Jurkat, Clone E6-1 (cell line): ENCODE results near the gene ZNF827.

ENCODE experiments used
- DNase-seq: peaks from one replicate; pipeline ENCODE4 v3.0.0-alpha.2; 2011; ENCODE audit warnings: low read depth, low spot score
- H3K4me3 ChIP-seq: 2 replicates; pipeline ENCODE4 v1.5.1; 2011; ENCODE audit warnings: mild to moderate bottlenecking, low read length, control low read depth, moderate library complexity

ZNF827 gene

DNA sequence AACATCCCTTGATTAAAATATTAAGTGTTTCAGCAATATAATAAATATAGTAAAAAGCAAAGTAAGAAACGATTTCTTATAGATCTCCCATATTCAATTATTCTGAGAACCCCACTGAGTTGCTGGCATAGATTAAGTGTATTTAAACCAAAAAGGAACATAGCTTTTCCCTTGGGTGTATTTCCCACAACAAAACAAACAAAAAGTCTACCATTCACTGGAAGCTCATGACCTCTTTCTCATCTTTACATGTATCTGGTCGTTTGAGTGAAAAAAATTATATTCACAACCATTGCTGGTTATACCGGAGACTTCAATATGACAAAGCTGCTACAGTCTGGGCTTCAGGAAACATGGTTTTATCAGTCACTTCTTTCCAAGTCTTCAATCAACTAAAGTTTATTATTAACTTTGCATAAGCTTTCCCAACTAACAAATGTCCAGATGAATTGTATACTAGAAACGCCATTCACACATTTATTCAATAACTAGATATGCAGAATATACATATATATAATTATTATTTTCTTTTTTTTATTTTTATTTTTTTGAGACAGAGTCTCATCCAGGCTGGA lies 38.6 kb downstream of the ZNF827 start:
- DNase-seq: no peak

GRCh38 chr4:145898926-145899531 lies 39.6 kb downstream of the ZNF827 start:
- DNase-seq: no peak
- H3K4me3 ChIP-seq: no peak overlapping the region

More for the DNA sequence above, 38.6 kb downstream of the ZNF827 start:
- H3K4me3 ChIP-seq: no peak overlapping the region

DNA sequence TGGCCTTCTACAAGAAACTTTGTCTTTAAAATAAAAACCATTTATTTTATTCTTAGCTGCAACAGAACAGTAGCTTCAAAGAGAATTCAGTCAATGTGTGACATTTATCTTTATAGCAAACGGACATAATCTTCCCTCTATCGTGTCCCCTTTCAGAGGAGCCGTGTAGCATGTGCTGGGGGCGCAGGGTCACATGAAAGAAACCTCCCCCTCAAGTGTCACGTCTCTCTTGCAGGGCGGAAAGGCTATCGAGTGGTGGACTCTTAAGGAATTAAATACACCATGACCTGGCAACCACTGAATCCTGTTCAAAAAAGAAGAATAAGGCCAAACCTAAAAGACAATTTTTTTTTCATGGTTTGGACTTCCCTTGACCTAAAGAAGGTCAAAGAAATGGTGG lies 40.2 kb downstream of the ZNF827 start:
- no peak for DNase-seq
- no peak overlapping the region for H3K4me3 ChIP-seq

- H3K4me3 ChIP-seq: no peak overlapping the region
- no peak for DNase-seq
These were observed 43.6 kb downstream of the ZNF827 start for GRCh38 chr4:145895056-145895455.

- no peak overlapping the region for H3K4me3 ChIP-seq
- DNase-seq: no peak
These were observed 46.7 kb downstream of the ZNF827 start for GRCh38 chr4:145891958-145892357.

- no peak overlapping the region for H3K4me3 ChIP-seq
- no peak for DNase-seq
These were observed 47.9 kb downstream of the ZNF827 start for GRCh38 chr4:145890689-145891088.

DNA sequence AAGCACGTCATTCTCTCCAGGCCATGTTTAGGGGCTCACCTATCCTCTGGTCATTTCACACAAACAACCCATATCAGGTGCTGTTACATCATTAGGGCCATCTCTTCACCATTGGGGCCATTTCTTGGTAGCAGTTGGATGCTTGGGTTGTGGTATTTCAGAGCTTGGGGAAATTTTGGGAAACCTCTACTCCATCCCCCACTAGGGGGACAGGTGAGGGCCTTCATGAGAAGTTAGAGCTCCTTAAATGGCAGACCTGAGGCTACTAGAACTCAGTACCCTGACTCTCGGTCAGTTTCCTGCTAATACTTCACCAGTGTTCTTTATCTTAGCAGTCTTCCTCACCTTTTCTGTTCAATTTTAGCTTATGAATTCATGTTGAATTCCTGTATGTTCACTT lies 50.2 kb downstream of the ZNF827 start:
- no peak for DNase-seq
- H3K4me3 ChIP-seq: no peak overlapping the region

- DNase-seq: no peak
- no peak overlapping the region for H3K4me3 ChIP-seq
These were observed 51.2 kb downstream of the ZNF827 start for GRCh38 chr4:145887241-145887991.

DNA sequence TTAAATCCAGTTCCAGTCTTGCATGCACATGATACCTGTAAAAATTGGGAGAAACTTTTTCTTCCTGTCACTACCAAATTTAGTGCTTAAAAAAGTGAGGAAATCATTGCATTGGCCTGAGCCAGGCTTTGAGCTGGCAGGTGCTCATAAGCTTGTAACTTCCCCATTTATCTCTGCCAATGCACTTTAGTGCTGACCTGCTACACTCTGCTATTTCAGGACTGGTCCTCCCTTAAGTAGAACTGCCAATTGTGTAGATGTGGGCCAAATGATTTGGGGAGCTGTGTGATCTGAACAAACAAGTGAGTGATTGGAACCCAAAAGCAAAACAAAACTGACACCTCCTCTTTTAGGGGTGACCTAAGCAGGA lies 51.8 kb downstream of the ZNF827 start:
- H3K4me3 ChIP-seq: no peak overlapping the region
- no peak for DNase-seq

DNA sequence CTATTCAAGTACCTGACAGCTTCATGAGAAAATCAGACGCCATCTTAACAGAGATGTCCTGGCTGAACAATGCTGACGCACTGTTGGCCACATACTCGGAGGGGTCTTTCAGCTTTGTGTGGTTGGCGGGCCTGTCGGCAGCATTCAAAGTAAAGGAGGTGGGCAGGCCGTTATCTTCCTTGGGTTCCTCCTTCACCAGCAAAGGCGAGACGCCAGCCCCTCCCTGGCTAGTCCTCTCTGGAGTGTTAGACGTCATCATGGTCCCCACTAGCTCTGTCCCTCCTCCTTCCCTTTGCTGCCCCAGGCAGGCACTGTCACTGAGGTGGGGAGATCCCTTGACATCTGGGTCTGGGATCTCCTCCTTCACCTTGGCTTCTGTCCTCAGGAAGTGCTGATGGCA lies 53.0 kb downstream of the ZNF827 start:
- H3K4me3 ChIP-seq: no peak overlapping the region
- no peak for DNase-seq

DNA sequence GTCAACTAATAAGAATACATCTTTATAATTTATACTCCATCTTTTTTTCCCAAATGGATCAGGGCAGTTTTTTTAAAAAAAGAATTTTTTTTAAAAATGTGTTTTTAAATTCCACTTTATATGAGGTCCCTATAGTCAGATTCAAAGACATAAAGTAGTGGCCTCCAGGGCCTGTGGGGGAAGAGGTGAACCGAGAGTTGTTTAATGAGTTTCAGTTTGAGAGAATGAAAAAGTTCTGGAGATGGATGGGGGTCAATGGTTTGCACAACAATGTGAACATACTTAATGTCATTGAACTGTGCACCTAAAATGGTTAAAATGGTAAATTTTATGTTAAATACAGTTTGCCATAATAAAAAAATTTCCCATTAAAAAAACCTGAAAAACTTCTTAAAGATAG lies 53.8 kb downstream of the ZNF827 start:
- DNase-seq: no peak
- no peak overlapping the region for H3K4me3 ChIP-seq

GRCh38 chr4:145883101-145883694 lies 55.4 kb downstream of the ZNF827 start:
- no peak overlapping the region for H3K4me3 ChIP-seq
- DNase-seq: no peak

GRCh38 chr4:145882604-145883003 lies 56.0 kb downstream of the ZNF827 start:
- no peak overlapping the region for H3K4me3 ChIP-seq
- no peak for DNase-seq

GRCh38 chr4:145881989-145882388 lies 56.6 kb downstream of the ZNF827 start:
- DNase-seq: no peak
- no peak overlapping the region for H3K4me3 ChIP-seq

DNA sequence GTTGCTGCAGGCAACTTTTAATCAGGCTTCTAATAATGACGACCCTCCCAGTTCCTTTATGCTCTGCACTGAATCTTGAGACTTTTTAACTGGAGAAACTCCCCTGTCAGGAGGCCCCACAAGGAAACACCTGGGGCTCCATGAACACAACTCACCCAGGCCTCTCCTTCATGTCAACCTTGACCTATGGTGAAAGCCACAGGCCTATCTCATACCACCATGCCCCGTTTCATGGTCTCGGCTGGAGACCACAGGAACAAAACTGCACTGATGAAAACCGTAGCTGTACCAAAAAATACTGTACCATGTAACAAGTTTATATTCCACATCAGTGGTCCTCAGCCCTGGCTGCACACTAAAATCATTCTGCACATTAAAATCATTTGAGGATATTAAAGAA lies 57.0 kb downstream of the ZNF827 start:
- DNase-seq: no peak
- H3K4me3 ChIP-seq: no peak overlapping the region

DNA sequence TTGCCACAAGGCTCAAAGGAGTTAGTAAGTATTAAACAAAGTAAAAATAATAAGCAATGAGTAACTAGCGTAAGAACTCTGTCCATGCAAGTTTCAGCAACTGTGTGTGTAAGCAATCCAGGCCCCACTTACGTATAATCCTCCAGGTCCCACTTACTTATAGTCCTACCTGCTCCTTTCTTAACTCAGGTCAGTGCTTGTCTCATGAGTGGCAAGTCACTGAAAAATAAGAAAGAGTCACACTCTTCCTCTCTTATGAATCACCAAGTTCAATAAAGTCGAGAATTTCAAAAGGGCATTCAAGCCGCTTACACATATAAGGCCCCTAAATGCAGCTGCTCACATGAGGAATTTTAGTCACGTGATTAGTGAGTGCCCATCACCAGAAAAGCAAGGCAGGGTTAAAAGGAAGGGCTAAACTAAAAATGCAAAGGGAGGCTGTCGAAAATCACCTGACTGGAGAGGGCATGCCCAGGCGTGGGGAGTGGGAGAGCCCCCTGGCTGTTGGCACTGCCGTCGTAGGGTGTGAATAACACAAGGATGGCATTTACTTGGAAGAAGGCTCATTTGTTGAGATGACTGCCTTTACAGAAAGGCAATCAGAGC lies 58.2 kb downstream of the ZNF827 start:
- no peak overlapping the region for H3K4me3 ChIP-seq
- no peak for DNase-seq

- no peak overlapping the region for H3K4me3 ChIP-seq
- DNase-seq: no peak
These were observed 59.0 kb downstream of the ZNF827 start for GRCh38 chr4:145879598-145879997.

- DNase-seq: no peak
- H3K4me3 ChIP-seq: no peak overlapping the region
These were observed 59.9 kb downstream of the ZNF827 start for GRCh38 chr4:145878501-145879435.
